ENCODE data around the gene IRAG1. TPM values are rescaled to one million over a fixed set of nuclear protein-coding genes. Genes with fewer than 3 reads are reported as not detected.

The IRAG1 gene
- total and polyA plus RNA-seq, 2 experiments from 2014 or later, result 1.5 to 2.7 TPM

DNA sequence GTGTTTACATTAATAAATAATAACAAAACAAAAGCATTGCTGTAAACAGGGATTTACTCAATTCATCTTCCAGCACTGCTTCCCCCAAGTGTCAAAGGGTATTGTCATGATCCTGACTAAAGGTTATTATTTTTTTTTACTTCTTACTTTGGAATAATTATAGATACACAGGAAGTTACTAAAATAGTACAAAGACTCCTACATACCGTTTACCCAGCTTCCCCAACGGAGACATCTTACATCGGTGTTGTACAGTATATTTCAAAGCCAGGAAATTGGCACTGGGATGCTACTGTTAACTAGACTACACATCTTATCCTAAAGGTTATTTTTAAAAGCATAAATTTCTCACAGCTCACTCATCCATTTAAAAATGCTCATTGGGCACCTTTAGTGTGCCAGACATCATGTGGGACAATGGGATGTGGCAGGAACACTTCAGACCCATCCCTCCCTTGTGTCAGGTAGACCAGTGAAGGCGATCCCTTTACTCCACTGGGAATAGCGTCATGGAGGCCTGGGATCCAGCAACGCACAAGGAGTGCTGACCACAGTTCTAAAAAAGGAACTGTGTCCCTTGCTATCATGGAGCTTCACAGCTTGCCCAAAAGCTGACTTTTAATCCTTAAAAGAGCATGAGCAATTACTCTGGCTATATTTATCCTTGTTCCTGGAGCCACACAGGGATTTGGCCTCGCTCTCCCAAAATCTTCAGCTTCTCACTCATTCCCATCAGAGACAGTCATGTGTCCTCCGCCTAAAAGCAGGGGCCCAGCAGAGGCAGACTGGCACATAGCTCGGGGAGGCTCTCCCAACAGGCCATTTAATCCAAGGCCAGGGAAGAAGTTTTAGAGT lies 3.1 kb upstream of the IRAG1 start:
- TF ChIP-seq STAT1 (IDR thresholded peaks at IDR 0.05; ENCODE audit: unreplicated experiment), result no peak
- Mint-ChIP-seq H3K36me3 (ENCODE audit: low read depth) (peaks cover 15% of the 10 kb centered on the region), H3K27ac (no peak overlapping the region), H3K4me1 (peaks cover 8% of the 10 kb centered on the region; the same call in 1 of the 3 replicates), H3K4me3 (no peak overlapping the region), H3K9me3 (peaks cover 19% of the 10 kb centered on the region), H3K27me3 (ENCODE audit: insufficient read depth, low read depth, poor library complexity) (peaks cover 4% of the 10 kb centered on the region)
- no peak overlapping the region for H2AFZ ChIP-seq
- DNase-seq (ENCODE audit: low spot score) (no peak), ATAC-seq (no peak)
- no peaks in the 10 kb centered on the region for H3K36me3 ChIP-seq (ENCODE audit: insufficient read depth)
- no peaks in the 10 kb centered on the region for H3K9me2 ChIP-seq (ENCODE audit: insufficient read depth)
- H3K79me2 ChIP-seq (replicated peaks; ENCODE audit: insufficient read depth), result no peaks in the 10 kb centered on the region
- no peaks in the 10 kb centered on the region for H3K4me1 ChIP-seq (ENCODE audit: insufficient read depth)
- no peaks in the 10 kb centered on the region for H3K27me3 ChIP-seq (ENCODE audit: insufficient read depth)
- no peak overlapping the region for H3K4me3 ChIP-seq
- no peaks in the 10 kb centered on the region for H3F3A ChIP-seq (replicated peaks; ENCODE audit: low read depth)
- H3K4me2 ChIP-seq, result no peak overlapping the region
- H3K27ac ChIP-seq (ENCODE audit: low read depth), result no peak overlapping the region
- H4K20me1 ChIP-seq (replicated peaks; ENCODE audit: insufficient read depth), result no peaks in the 10 kb centered on the region

DNA sequence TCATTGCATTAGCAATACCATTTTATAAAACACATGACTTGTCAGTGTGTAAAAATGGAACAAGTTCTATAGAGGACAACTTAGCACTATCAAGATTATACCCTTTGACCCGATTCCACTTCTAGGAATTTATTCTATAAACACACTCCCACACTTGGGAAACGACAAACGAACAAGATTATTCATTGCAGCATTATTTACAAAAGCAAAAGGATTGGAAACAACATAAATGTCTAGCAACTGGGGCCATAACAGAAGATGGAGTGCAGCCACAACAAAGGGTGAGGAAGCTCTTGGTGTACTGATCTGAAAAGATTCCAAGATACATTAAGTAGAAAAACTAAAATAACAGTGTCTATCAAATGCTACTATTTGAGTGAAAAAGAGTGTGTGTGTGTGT lies 2.3 kb upstream of the IRAG1 start:
- no peaks in the 10 kb centered on the region for H3K36me3 ChIP-seq (ENCODE audit: insufficient read depth)
- H3K79me2 ChIP-seq (replicated peaks; ENCODE audit: insufficient read depth), result no peaks in the 10 kb centered on the region
- H3K9me2 ChIP-seq (ENCODE audit: insufficient read depth), result no peaks in the 10 kb centered on the region
- H3K4me1 ChIP-seq (ENCODE audit: insufficient read depth), result no peaks in the 10 kb centered on the region
- Mint-ChIP-seq H3K36me3 (ENCODE audit: low read depth) (peaks cover 15% of the 10 kb centered on the region), H3K27me3 (ENCODE audit: insufficient read depth, low read depth, poor library complexity) (peaks cover 8% of the 10 kb centered on the region), H3K27ac (no peak overlapping the region), H3K4me3 (no peak overlapping the region), H3K4me1 (peaks cover 8% of the 10 kb centered on the region; the same call in 1 of the 3 replicates), H3K9me3 (peaks cover 18% of the 10 kb centered on the region)
- H3K27me3 ChIP-seq (ENCODE audit: insufficient read depth), result no peaks in the 10 kb centered on the region
- no peaks in the 10 kb centered on the region for H3F3A ChIP-seq (replicated peaks; ENCODE audit: low read depth)
- H2AFZ ChIP-seq, result no peak overlapping the region
- H4K20me1 ChIP-seq (replicated peaks; ENCODE audit: insufficient read depth), result no peaks in the 10 kb centered on the region
- no peak overlapping the region for H3K4me3 ChIP-seq
- no peak overlapping the region for H3K4me2 ChIP-seq
- no peak for ATAC-seq
- DNase-seq (ENCODE audit: low spot score), result no peak
- H3K27ac ChIP-seq (ENCODE audit: low read depth), result no peak overlapping the region
- TF ChIP-seq, protein P1, sequence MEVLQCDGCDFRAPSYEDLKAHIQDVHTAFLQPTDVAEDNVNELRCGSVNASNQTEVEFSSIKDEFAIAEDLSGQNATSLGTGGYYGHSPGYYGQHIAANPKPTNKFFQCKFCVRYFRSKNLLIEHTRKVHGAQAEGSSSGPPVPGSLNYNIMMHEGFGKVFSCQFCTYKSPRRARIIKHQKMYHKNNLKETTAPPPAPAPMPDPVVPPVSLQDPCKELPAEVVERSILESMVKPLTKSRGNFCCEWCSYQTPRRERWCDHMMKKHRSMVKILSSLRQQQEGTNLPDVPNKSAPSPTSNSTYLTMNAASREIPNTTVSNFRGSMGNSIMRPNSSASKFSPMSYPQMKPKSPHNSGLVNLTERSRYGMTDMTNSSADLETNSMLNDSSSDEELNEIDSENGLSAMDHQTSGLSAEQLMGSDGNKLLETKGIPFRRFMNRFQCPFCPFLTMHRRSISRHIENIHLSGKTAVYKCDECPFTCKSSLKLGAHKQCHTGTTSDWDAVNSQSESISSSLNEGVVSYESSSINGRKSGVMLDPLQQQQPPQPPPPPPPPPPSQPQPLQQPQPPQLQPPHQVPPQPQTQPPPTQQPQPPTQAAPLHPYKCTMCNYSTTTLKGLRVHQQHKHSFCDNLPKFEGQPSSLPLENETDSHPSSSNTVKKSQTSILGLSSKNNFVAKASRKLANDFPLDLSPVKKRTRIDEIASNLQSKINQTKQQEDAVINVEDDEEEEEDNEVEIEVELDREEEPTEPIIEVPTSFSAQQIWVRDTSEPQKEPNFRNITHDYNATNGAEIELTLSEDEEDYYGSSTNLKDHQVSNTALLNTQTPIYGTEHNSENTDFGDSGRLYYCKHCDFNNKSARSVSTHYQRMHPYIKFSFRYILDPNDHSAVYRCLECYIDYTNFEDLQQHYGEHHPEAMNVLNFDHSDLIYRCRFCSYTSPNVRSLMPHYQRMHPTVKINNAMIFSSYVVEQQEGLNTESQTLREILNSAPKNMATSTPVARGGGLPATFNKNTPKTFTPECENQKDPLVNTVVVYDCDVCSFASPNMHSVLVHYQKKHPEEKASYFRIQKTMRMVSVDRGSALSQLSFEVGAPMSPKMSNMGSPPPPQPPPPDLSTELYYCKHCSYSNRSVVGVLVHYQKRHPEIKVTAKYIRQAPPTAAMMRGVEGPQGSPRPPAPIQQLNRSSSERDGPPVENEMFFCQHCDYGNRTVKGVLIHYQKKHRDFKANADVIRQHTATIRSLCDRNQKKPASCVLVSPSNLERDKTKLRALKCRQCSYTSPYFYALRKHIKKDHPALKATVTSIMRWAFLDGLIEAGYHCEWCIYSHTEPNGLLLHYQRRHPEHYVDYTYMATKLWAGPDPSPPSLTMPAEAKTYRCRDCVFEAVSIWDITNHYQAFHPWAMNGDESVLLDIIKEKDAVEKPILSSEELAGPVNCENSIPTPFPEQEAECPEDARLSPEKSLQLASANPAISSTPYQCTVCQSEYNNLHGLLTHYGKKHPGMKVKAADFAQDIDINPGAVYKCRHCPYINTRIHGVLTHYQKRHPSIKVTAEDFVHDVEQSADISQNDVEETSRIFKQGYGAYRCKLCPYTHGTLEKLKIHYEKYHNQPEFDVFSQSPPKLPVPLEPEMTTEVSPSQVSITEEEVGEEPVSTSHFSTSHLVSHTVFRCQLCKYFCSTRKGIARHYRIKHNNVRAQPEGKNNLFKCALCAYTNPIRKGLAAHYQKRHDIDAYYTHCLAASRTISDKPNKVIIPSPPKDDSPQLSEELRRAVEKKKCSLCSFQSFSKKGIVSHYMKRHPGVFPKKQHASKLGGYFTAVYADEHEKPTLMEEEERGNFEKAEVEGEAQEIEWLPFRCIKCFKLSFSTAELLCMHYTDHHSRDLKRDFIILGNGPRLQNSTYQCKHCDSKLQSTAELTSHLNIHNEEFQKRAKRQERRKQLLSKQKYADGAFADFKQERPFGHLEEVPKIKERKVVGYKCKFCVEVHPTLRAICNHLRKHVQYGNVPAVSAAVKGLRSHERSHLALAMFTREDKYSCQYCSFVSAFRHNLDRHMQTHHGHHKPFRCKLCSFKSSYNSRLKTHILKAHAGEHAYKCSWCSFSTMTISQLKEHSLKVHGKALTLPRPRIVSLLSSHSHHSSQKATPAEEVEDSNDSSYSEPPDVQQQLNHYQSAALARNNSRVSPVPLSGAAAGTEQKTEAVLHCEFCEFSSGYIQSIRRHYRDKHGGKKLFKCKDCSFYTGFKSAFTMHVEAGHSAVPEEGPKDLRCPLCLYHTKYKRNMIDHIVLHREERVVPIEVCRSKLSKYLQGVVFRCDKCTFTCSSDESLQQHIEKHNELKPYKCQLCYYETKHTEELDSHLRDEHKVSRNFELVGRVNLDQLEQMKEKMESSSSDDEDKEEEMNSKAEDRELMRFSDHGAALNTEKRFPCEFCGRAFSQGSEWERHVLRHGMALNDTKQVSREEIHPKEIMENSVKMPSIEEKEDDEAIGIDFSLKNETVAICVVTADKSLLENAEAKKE (CRISPR knock-in tag; IDR thresholded peaks at IDR 0.05), result no peak
- TF ChIP-seq ZNF331 (CRISPR knock-in tag; IDR thresholded peaks at IDR 0.05; ENCODE audit: low read depth), result no peak
- TF ChIP-seq JUNB (IDR thresholded peaks at IDR 0.05; ENCODE audit: unreplicated experiment), result no peak
- TF ChIP-seq STAT1 (IDR thresholded peaks at IDR 0.05; ENCODE audit: unreplicated experiment), result no peak
- TF ChIP-seq, protein P2, sequence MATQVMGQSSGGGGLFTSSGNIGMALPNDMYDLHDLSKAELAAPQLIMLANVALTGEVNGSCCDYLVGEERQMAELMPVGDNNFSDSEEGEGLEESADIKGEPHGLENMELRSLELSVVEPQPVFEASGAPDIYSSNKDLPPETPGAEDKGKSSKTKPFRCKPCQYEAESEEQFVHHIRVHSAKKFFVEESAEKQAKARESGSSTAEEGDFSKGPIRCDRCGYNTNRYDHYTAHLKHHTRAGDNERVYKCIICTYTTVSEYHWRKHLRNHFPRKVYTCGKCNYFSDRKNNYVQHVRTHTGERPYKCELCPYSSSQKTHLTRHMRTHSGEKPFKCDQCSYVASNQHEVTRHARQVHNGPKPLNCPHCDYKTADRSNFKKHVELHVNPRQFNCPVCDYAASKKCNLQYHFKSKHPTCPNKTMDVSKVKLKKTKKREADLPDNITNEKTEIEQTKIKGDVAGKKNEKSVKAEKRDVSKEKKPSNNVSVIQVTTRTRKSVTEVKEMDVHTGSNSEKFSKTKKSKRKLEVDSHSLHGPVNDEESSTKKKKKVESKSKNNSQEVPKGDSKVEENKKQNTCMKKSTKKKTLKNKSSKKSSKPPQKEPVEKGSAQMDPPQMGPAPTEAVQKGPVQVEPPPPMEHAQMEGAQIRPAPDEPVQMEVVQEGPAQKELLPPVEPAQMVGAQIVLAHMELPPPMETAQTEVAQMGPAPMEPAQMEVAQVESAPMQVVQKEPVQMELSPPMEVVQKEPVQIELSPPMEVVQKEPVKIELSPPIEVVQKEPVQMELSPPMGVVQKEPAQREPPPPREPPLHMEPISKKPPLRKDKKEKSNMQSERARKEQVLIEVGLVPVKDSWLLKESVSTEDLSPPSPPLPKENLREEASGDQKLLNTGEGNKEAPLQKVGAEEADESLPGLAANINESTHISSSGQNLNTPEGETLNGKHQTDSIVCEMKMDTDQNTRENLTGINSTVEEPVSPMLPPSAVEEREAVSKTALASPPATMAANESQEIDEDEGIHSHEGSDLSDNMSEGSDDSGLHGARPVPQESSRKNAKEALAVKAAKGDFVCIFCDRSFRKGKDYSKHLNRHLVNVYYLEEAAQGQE (IDR thresholded peaks at IDR 0.05; ENCODE audit: unreplicated experiment), result no peak
- TF ChIP-seq, protein P3, sequence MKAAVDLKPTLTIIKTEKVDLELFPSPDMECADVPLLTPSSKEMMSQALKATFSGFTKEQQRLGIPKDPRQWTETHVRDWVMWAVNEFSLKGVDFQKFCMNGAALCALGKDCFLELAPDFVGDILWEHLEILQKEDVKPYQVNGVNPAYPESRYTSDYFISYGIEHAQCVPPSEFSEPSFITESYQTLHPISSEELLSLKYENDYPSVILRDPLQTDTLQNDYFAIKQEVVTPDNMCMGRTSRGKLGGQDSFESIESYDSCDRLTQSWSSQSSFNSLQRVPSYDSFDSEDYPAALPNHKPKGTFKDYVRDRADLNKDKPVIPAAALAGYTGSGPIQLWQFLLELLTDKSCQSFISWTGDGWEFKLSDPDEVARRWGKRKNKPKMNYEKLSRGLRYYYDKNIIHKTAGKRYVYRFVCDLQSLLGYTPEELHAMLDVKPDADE (IDR thresholded peaks at IDR 0.05), result no peak
- TF ChIP-seq, protein P4, sequence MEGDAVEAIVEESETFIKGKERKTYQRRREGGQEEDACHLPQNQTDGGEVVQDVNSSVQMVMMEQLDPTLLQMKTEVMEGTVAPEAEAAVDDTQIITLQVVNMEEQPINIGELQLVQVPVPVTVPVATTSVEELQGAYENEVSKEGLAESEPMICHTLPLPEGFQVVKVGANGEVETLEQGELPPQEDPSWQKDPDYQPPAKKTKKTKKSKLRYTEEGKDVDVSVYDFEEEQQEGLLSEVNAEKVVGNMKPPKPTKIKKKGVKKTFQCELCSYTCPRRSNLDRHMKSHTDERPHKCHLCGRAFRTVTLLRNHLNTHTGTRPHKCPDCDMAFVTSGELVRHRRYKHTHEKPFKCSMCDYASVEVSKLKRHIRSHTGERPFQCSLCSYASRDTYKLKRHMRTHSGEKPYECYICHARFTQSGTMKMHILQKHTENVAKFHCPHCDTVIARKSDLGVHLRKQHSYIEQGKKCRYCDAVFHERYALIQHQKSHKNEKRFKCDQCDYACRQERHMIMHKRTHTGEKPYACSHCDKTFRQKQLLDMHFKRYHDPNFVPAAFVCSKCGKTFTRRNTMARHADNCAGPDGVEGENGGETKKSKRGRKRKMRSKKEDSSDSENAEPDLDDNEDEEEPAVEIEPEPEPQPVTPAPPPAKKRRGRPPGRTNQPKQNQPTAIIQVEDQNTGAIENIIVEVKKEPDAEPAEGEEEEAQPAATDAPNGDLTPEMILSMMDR (conservative IDR thresholded peaks at IDR 0.05; ENCODE audit: low read depth in 2 of 2), result no peak
- TF ChIP-seq POLR2AphosphoS5 (IDR thresholded peaks at IDR 0.05; ENCODE audit: low read depth), result no peak
